Glutamatergic neuron (in vitro differentiated cells): ENCODE data around the gene PTPRM. TPM values are rescaled to one million over a fixed set of nuclear protein-coding genes. Genes with fewer than 3 reads are reported as not detected.

ENCODE experiments used
- DNase-seq: peaks from one replicate; pipeline ENCODE4 v3.0.0; 2022
- H3K27ac Mint-ChIP-seq: one replicate; pipeline ENCODE4 v1.8.0; 2020; ENCODE audit warnings: mild to moderate bottlenecking, mixed read lengths, inconsistent platforms; ENCODE audit not compliant: unreplicated experiment
- H3K27me3 Mint-ChIP-seq: one replicate; pipeline ENCODE4 v1.8.0; 2020; ENCODE audit warnings: mild to moderate bottlenecking, moderate library complexity, mixed read lengths, inconsistent platforms; ENCODE audit not compliant: unreplicated experiment
- H3K36me3 Mint-ChIP-seq: one replicate; pipeline ENCODE4 v1.8.0; 2020; ENCODE audit warnings: mild to moderate bottlenecking, mixed read lengths, inconsistent platforms; ENCODE audit not compliant: unreplicated experiment
- H3K4me1 Mint-ChIP-seq: one replicate; pipeline ENCODE4 v1.8.0; 2020; ENCODE audit warnings: mild to moderate bottlenecking, low read depth, mixed read lengths, inconsistent platforms; ENCODE audit not compliant: unreplicated experiment
- H3K4me3 Mint-ChIP-seq: one replicate; pipeline ENCODE4 v1.8.0; 2020; ENCODE audit warnings: mild to moderate bottlenecking, mixed read lengths, inconsistent platforms; ENCODE audit not compliant: unreplicated experiment
- H3K9me3 Mint-ChIP-seq: one replicate; pipeline ENCODE4 v1.8.0; 2020; ENCODE audit warnings: mild to moderate bottlenecking, moderate library complexity, mixed read lengths, inconsistent platforms; ENCODE audit not compliant: unreplicated experiment
- CTCF ChIP-seq: fragments of 200-600 bp; sonication (generic); IDR thresholded peaks from one replicate; pipeline ENCODE4 v1.5.0; 2021; ENCODE audit not compliant: partially characterized antibody, unreplicated experiment
- total RNA-seq: library from RNA; stranded (reverse); fragmentation: NEBNext Ultra II Directional; extraction: Animal tissue kit (Norgen Biotek cat#: 25700); gene quantifications from one replicate; pipeline ENCODE4 v1.2.1, GENCODE V29; 2021; ENCODE audit not compliant: unreplicated experiment

The PTPRM gene
- total RNA-seq, 1 donor from 2014 or later, result 23.9 TPM

GRCh38 chr18:7787339-7787738, 220.2 kb downstream of the PTPRM start:
- DNase-seq, result no peak
- Mint-ChIP-seq H3K4me1 (peaks cover 17% of the 10 kb centered on the region), H3K36me3 (no peaks in the 10 kb centered on the region), H3K27me3 (no peaks in the 10 kb centered on the region), H3K9me3 (no peaks in the 10 kb centered on the region), H3K4me3 (no peak overlapping the region), H3K27ac (no peak overlapping the region)
- TF ChIP-seq CTCF, result no peak

- Mint-ChIP-seq H3K4me1 (peaks cover 19% of the 10 kb centered on the region), H3K9me3 (no peaks in the 10 kb centered on the region), H3K36me3 (no peaks in the 10 kb centered on the region), H3K27ac (peak overlapping the region; percentile 15), H3K27me3 (no peaks in the 10 kb centered on the region), H3K4me3 (peak overlapping the region; percentile 50)
- TF ChIP-seq CTCF, result peak; percentile 73
- DNase-seq, result peak; percentile 24
These were observed 222.9 kb downstream of the PTPRM start for GRCh38 chr18:7789856-7790552.

- no peaks in the 10 kb centered on the region for H3K9me3 Mint-ChIP-seq
- TF ChIP-seq CTCF, result no peak
These were observed 226.0 kb downstream of the PTPRM start for GRCh38 chr18:7793100-7793499.

GRCh38 chr18:7803956-7804469, 236.9 kb downstream of the PTPRM start:
- no peak for DNase-seq
- H3K9me3 Mint-ChIP-seq, result no peaks in the 10 kb centered on the region
- H3K27me3 Mint-ChIP-seq, result no peaks in the 10 kb centered on the region
- no peak overlapping the region for H3K4me3 Mint-ChIP-seq
- no peak for TF ChIP-seq CTCF
- H3K36me3 Mint-ChIP-seq, result no peaks in the 10 kb centered on the region
- no peak overlapping the region for H3K27ac Mint-ChIP-seq
- peaks cover 3% of the 10 kb centered on the region for H3K4me1 Mint-ChIP-seq

More at GRCh38 chr18:7793100-7793499, 226.0 kb downstream of the PTPRM start:
- Mint-ChIP-seq H3K27ac (no peak overlapping the region), H3K4me3 (no peak overlapping the region), H3K4me1 (peaks cover 19% of the 10 kb centered on the region), H3K36me3 (no peaks in the 10 kb centered on the region), H3K27me3 (no peaks in the 10 kb centered on the region)
- DNase-seq, result no peak

- TF ChIP-seq CTCF, result no peak
- no peaks in the 10 kb centered on the region for H3K9me3 Mint-ChIP-seq
- H3K36me3 Mint-ChIP-seq, result no peaks in the 10 kb centered on the region
- H3K27ac Mint-ChIP-seq, result no peak overlapping the region
- H3K4me1 Mint-ChIP-seq, result peaks cover 3% of the 10 kb centered on the region
- DNase-seq, result no peak
- no peaks in the 10 kb centered on the region for H3K27me3 Mint-ChIP-seq
- no peak overlapping the region for H3K4me3 Mint-ChIP-seq
These were observed 238.0 kb downstream of the PTPRM start for GRCh38 chr18:7805096-7805495.
